Fibroblast of villous mesenchyme (primary cell): ENCODE results near the gene RBM5. TPM values are rescaled to one million over a fixed set of nuclear protein-coding genes. Genes with fewer than 3 reads are reported as not detected.
A peak's percentile ranks its signal among the peaks of the same experiment; 100 is the strongest.

Experiments used
- DNase-seq: peaks from one replicate; pipeline ENCODE4 v3.0.0-alpha.2; 2010; ENCODE audit warnings: low read depth
- H3K4me3 ChIP-seq: 2 replicates; pipeline ENCODE4 v1.5.1; 2011; ENCODE audit warnings: low read depth, mild to moderate bottlenecking, low read length
- total RNA-seq: library from RNA; depleted of rRNA; stranded (reverse); fragments of >200 nt; gene quantifications from 2 replicates; pipeline ENCODE4 v1.2.3, GENCODE V29; 2012
- TF ChIP-seq, protein P1 (sequence below): IDR thresholded peaks from 2 replicates; pipeline ENCODE4 v1.5.1; 2012; ENCODE audit warnings: low read depth, mild to moderate bottlenecking, low read length; ENCODE audit not compliant: insufficient read depth

Gene RBM5
- total RNA-seq, 1 donor, result 192 TPM

DNA sequence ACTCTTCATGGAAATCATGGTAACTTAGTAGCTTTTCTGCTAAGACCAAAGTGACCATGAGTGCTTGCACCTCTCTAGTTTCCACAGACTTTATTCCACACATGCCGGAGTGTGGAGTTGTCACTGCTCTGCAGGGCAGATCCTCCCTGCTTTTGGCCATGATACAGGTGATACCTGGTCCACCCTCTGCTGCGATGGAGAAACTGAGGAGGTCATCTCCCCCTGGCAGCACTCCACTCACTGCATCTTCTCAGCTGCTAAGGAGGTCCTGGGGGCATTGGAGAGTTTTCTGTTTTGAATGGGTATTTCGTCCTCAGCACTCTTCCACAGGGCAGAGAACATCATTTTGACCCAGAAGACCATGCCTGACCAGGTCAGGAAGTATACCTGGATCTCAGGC, 31.1 kb downstream of the RBM5 start:
- no peak for DNase-seq
- TF ChIP-seq, protein P1, sequence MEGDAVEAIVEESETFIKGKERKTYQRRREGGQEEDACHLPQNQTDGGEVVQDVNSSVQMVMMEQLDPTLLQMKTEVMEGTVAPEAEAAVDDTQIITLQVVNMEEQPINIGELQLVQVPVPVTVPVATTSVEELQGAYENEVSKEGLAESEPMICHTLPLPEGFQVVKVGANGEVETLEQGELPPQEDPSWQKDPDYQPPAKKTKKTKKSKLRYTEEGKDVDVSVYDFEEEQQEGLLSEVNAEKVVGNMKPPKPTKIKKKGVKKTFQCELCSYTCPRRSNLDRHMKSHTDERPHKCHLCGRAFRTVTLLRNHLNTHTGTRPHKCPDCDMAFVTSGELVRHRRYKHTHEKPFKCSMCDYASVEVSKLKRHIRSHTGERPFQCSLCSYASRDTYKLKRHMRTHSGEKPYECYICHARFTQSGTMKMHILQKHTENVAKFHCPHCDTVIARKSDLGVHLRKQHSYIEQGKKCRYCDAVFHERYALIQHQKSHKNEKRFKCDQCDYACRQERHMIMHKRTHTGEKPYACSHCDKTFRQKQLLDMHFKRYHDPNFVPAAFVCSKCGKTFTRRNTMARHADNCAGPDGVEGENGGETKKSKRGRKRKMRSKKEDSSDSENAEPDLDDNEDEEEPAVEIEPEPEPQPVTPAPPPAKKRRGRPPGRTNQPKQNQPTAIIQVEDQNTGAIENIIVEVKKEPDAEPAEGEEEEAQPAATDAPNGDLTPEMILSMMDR, result no peak
- H3K4me3 ChIP-seq, result no peak overlapping the region

DNA sequence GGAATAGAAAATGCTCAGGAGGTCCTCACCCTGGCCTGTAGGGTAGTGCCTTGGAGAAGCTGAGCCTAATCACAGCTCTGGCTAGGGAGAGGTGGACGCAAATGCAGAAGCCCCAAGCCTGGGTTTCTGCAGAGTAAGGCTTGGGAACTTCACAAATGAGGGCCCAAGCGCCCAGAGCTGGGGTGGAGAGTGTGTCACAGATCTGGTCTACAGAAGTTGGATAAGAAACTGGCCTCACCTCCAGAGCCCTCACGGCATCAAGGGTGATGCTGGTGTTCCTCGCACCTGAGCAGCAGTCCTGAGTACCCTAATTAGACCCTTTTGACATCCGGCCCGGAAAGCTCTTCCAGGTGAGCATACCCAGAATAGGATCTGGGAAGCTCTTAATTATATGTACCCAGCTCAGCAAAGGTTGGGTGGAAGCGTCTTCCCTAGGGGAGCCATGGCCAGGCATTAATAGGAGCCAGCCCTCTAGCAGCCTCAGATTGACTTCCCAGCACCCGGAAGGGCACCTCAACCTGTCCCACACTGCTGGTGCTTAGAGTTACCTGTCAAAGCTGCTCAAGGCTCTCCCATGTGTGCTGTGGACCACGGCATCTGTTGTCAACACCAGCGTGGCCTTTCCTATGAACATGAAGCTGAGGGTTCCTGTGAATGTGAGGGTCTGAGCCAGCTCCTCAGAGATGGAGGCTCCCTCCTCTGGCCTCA, 31.8 kb downstream of the RBM5 start:
- H3K4me3 ChIP-seq, result no peak overlapping the region
- DNase-seq, result no peak
- TF ChIP-seq, protein P1, result no peak

DNA sequence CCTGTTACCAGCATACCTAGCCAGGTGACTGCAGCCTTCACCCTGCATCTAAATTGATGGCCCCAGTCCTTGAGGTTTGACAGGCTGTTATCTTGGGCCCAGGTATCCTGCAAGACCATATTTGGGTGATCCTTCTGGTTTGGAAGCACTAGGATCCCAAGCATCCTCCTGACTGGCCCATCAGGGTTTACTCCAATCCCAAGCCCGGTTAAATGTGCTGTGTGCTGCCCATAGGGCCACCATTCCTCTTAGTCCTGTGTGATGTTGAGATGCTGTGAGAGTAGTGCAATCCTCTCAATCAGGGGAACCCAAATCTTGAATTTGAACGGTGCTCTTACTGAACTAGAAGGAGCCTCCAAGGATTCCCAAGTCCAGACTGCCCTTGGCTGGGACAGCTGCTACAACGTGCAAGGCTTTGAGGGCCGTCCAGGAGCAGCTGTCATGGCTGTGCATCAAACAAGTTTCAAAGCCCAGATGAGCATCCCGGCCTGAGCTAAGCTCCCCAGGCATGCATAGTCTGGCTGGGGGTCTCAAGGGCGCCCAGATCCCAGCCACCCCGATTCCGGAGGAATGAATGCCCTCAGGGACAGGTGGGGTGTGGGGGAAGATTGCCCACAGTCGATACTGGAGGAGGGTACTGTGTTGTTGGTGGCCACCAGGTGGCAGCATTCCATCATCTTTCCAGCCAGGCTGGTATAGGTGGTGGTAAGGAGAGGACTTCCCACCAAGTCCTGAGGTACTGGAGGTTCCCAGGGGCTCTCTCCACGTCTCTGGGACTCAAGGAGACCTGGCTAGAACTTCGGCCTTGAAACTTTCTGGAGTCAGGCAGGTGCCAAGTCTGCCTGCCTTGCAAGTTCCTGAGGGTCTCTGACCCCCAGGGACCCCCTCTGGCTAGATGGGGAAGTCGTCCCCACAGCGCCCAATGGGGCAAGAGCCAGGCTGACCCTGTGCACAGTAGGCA, 32.6 kb downstream of the RBM5 start:
- TF ChIP-seq, protein P1, result peak; percentile 82
- peak; percentile 79 for DNase-seq
- H3K4me3 ChIP-seq, result no peak overlapping the region

DNA sequence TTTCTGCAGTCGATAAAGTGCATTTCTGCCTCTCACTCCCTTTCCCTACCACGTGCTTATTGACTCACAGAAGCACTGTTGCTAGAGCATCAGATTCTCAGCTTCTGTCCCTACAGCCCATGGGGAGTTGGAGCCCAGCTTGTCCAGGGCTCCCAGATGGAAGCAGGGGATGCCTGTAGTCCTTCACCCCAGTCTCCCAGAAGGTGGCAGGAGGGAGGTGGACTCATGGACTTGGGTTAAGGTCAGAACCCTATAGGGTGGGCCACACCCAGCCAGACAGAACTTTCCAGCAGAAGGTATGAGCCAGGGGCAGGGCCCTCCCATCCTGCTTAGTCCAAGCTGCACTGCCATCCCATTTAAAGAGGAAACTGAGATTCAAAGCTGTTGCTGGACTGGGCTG, 33.4 kb downstream of the RBM5 start:
- no peak overlapping the region for H3K4me3 ChIP-seq
- no peak for DNase-seq
- TF ChIP-seq, protein P1, result no peak

DNA sequence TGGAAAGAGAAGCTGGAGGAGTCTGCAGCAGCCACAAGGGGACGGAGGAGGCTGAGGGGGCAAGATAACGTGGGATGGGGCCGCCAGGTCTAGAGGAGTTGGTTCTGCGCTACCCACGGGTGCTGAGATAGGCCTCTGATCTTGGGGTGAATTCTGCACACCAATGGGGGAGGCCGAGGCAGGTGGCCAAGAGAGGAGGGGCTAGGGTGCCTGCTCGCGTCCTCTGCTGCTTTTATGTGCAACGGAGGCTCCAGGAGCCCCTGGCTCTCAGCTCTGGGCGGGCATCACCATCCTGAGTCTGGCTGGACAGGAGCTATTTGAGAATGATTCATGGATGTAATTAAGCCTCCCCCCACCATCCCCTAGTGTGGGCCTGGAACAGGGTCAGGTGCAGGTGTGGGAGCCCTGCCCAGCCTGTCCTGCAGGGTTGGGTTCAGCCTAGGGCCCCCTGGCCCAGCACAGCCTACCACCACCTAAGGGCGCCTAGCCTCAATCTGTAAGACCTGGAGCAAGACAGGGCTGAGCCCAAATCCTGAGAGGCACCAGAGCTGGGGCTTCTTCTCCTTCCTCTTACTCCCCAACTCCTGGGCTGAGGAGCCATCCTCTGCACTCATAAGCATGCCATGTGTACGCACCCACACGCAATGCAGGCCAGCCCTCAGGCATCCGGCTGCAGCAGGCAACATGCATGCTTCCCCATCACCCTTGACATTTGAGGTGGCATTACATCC, 34.1 kb downstream of the RBM5 start:
- no peak overlapping the region for H3K4me3 ChIP-seq
- TF ChIP-seq, protein P1, result no peak
- DNase-seq, result no peak

DNA sequence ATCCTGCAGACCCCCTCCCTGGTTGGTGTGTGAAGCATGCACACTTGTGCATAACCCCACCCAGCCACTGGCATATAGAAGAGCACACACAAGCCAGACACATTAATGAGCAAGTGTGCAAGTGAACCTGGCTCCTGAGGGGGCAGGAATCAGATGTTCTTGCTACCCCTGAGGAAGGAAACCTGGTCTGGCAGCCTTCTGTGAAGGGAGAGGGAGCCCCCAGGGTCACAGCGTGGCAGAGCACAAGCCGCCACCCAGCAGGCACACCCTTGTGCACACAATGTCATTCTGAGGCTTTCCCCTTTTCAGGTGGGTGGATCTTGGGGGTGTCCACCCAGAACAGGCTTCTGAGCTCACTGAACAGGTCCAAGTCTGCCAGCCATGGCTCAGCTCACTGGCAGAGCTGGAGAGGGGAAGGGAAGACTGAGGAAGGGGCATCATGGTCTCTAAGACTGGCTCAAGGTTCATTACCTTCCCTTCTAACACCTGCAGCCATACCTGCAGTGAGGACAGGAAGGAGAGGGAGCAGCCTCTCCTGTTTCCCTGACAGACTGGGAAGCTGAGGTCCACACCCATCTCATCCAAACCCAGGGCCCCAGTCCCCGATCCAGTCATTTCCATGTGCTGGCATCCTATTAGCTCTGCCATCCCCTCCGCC, 34.8 kb downstream of the RBM5 start:
- DNase-seq, result no peak
- TF ChIP-seq, protein P1, result no peak
- H3K4me3 ChIP-seq, result no peak overlapping the region
